ENCODE data around the gene RFX8.

DNA sequence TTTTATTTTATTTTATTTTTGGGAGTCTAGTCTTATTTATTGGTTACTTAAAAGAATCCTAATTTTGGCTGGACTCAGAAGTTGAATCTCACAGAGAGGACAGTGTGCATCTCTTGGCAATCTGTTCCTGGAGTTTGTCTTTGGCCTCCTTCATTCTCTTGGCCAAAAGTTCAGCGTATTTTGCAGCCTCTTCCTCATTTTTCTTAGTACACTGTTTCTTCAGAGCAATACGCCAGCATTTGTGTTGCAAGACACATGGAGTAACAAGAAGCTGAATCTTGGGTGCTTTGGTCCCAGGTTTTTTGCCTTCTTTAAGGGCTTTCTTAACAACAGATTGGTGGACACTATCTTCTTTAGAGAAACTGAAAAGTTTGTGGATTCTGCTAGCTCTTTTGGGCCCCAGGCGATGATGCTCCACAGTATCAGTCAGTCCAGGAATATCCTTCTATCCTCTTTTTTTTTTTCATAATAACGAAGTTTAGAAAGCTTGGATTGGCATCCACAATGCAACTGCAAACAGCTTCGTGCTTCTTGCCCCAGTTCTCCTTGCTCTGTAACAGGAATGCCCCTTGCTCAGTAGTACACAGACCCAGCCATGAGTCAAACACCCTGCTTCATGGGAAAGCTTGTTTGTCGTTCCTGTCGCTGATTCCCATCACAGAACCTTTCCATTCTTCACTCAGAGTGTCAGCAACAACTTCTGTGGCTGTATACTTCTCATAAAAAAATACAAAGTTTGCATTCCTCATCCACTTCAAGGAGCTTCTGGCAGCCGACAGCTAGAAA, 34.8 kb upstream of the RFX8 start:
- TF ChIP-seq, protein P1, sequence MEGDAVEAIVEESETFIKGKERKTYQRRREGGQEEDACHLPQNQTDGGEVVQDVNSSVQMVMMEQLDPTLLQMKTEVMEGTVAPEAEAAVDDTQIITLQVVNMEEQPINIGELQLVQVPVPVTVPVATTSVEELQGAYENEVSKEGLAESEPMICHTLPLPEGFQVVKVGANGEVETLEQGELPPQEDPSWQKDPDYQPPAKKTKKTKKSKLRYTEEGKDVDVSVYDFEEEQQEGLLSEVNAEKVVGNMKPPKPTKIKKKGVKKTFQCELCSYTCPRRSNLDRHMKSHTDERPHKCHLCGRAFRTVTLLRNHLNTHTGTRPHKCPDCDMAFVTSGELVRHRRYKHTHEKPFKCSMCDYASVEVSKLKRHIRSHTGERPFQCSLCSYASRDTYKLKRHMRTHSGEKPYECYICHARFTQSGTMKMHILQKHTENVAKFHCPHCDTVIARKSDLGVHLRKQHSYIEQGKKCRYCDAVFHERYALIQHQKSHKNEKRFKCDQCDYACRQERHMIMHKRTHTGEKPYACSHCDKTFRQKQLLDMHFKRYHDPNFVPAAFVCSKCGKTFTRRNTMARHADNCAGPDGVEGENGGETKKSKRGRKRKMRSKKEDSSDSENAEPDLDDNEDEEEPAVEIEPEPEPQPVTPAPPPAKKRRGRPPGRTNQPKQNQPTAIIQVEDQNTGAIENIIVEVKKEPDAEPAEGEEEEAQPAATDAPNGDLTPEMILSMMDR (IDR thresholded peaks at IDR 0.05), result no peak
- TF ChIP-seq POLR2A (IDR thresholded peaks at IDR 0.05), result no peak

All from tibial nerve (tissue), 3 donors.